Renal cortex interstitium (tissue), 11 donors: ENCODE data around the gene NBPF20. TPM values are rescaled to one million over a fixed set of nuclear protein-coding genes. Genes with fewer than 3 reads are reported as not detected.
"Not testable (repeated sequence)": the region's sequence is repeated elsewhere in the genome, so short reads cannot be mapped to it uniquely, and the experiment has no call there.

Experiments used
- DNase-seq, 11 donors: peaks; one replicate each; pipeline ENCODE4 v3.0.0-alpha.2; 2013; ENCODE audit warnings: low read depth in 9 of 11, low spot score in 4 of 11; ENCODE audit errors: extremely low read depth in 1 of 11
- polyA plus RNA-seq, 3 donors: library from polyadenylated mRNA; unstranded; fragments of 120-200 nt; gene quantifications; one replicate each; pipeline ENCODE4 v1.2.1, GENCODE V29; 2013; ENCODE audit not compliant: insufficient read length in 3 of 3

Gene NBPF20
- polyA plus RNA-seq, 3 donors = 1.7 to 2.9 (median 2.0) TPM

GRCh38 chr1:145431363-145432256, 6.2 kb upstream of the NBPF20 start:
- not testable (repeated sequence) for DNase-seq

DNA sequence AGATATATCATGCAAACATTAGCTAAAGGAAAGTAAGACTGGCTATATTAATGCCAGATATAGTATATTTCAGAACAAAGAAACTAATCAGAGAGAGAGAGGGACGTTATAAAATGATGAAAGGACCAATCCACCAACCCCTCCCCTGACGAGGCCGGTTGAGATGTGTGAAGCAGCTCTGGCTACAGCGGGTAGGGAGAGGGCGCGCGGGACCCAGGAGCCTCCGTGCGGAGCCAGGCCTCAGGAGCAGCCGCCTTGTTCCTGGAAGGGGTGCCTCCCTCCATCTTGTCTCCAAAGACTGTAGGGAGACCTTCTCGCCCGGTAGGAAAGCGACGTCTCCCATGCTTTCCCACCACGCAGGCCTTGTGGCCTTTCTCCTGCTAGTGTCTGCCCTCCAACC, 5.4 kb upstream of the NBPF20 start:
- DNase-seq = not testable (repeated sequence)

- not testable (repeated sequence) for DNase-seq
Measured at GRCh38 chr1:145429329-145429728, 3.9 kb upstream of the NBPF20 start.

DNA sequence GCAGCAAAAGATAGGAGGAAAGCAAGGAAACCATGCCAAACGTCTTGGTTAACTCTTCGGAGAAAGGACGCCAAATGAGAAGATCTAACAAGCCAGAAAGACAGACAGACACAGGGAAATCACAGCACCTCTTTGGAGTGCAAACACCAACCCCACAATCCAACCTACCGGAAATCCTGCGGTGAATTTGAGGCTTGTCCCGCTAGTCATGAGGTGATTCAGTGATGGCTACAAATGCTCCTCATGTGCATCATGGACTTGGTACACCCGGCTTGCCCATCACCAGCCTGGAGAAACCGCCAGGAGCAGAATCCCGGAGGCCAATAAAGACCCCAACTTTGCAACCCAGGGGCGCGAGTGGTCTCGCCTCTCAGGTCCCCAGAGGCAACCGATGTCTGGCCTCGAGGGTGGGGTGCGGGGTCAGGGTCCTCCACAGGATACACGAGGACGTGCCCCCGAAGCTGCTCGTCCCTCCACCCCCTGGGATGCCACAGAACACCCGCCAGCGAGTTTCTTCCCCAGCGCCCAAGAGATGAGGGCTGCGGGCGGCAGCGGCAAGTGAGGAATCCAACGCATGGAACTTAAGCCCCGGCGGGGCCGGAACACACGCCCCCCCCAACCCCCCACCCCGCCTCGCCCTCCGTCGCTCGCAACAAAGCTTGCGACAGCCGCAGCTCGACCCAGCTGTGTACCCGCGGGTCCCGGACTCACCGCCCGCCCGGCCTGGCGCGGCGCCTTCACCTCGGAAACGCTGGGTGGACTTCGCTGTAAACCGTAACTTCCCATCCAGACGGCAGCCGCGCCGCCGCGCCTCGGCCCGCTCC, 579 bp downstream of the NBPF20 start:
- DNase-seq = not testable (repeated sequence)

DNA sequence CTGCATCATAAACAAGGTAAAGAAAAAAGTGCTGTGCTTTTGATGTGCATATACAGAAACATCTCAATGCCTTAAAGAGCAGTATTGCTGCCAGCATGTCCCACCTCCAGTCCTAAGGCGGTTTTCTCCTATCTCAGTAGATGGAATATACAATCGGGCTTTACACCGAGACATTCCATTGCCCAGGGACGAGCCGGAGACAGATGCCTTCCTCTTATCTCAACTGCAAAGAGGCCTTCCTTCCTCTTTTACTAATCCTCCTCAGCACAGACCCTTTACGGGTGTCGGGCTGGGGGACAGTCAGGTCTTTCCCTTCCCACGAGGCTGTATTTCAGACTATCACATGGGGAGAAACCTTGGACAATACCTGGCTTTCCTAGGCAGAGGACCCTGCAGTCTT, 10.3 kb downstream of the NBPF20 start:
- DNase-seq = not testable (repeated sequence)

GRCh38 chr1:145407266-145407665, 18.1 kb downstream of the NBPF20 start:
- not testable (repeated sequence) for DNase-seq

GRCh38 chr1:145404949-145405348, 20.5 kb downstream of the NBPF20 start:
- DNase-seq = not testable (repeated sequence)

- not testable (repeated sequence) for DNase-seq
Measured at GRCh38 chr1:145400701-145401100, 24.7 kb downstream of the NBPF20 start.

Other genes starting within 250 kb of the NBPF20 start
- not detected for gene PPIAL4D, start 183.4 kb downstream of the NBPF20 start, polyA plus RNA-seq
- gene GPR89A, start 182.4 kb upstream of the NBPF20 start, polyA plus RNA-seq = 10 to 100 TPM; 40.0 to 48.6 (median 47.8) TPM